H1 (cell line): Measurements from ENCODE around the gene NPR2. TPM values are rescaled to one million over a fixed set of nuclear protein-coding genes. Genes with fewer than 3 reads are reported as not detected.

ENCODE experiments used
- KDM4A ChIP-seq: IDR thresholded peaks from one replicate; pipeline ENCODE4 v1.7.1; 2012; ENCODE audit warnings: low read depth, mild to moderate bottlenecking, moderate library complexity, low read length, inconsistent platforms; ENCODE audit not compliant: severe bottlenecking
- PHF8 ChIP-seq: fragments of 200-600 bp; sonication (generic); conservative IDR thresholded peaks from 2 replicates; pipeline ENCODE4 v1.7.1; 2012; ENCODE audit warnings: low read depth, mild to moderate bottlenecking, inconsistent platforms, low read length, moderate library complexity
- TAF7 ChIP-seq: optimal IDR thresholded peaks from 2 replicates; pipeline ENCODE3; 2011; ENCODE audit warnings: low read depth, mild to moderate bottlenecking, inconsistent platforms, low read length, moderate library complexity, borderline replicate concordance
- TEAD4 ChIP-seq: IDR thresholded peaks from 2 replicates; pipeline ENCODE4 v1.6.1; 2012; ENCODE audit warnings: low read depth, low read length, inconsistent platforms, mixed read lengths
- polyA plus RNA-seq, 7 experiments: library from polyadenylated mRNA; depleted of rRNA in 3 of 7; stranded (reverse) in 5 of 7; unstranded in 2 of 7; fragments of >200 nt in 5 of 7; fragments of 200-250 nt in 2 of 7; gene quantifications; 1 replicate in 5 of 7; 2 replicates in 1 of 7; 4 replicates in 1 of 7; pipeline versions ENCODE4 v1.2.1 to v1.2.3, GENCODE V29; 2011 to 2013; ENCODE audit warnings: missing spikeins in 2 of 7, mixed read lengths in 2 of 7
- total RNA-seq: library from RNA; stranded (reverse); fragmentation: NEBNext Ultra II Directional; extraction: Animal tissue kit (Norgen Biotek cat#: 25700); gene quantifications from 2 replicates; pipeline ENCODE4 v1.2.1, GENCODE V29; 2021

NPR2 gene
- total and polyA plus RNA-seq, 2 of the 8 experiments (the other 6 are each of a cell fraction or from before 2014, with no cell fraction given), result 11.0 to 17.0 TPM

DNA sequence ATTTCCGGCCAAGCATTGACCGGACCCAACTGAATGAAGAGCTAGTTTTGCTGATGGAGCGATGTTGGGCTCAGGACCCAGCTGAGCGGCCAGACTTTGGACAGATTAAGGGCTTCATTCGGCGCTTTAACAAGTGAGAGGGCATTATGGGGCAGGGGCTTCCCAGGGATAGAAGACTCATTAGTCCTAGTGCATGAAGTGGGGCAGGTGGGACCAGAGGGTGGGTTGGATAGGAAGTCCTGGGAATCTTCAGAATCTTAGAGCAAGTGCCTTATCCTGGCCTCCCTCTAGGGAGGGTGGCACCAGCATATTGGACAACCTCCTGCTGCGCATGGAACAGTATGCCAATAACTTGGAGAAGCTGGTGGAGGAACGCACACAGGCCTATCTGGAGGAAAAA lies 14.7 kb downstream of the NPR2 start (continued):
- no peak for TF ChIP-seq KDM4A
- TF ChIP-seq TAF7, result no peak
- no peak for TF ChIP-seq PHF8
- TF ChIP-seq TEAD4, result no peak
